ENCODE measurements around the gene ATG5.

Gene ATG5

DNA sequence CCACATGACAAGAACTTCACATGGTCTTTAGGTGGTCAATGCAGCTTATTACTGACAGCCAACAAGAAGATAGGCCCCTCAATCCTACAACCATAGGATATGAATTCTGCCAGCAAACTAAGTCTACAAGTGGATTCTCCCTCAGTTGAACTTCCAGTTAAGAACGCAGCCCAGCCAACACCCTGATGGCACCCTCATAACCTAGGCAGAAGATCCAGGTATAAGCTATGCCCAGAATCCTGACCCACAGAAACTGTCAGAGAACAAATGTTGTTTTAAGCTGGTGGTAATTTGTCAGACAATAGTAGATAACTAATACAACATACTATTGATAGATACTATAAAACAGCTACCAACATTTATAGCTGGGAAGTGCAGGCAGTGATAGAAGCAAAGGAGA lies 38.8 kb downstream of the ATG5 start:
- CTCF ChIA-PET, result interaction anchor here (1.0 to 4.4 kb wide), 3 partner anchors 14 to 73 kb away, joined by 3 to 26 read pairs (median 6); no protein-coding TSS in a partner anchor
- TF ChIP-seq, protein P1, sequence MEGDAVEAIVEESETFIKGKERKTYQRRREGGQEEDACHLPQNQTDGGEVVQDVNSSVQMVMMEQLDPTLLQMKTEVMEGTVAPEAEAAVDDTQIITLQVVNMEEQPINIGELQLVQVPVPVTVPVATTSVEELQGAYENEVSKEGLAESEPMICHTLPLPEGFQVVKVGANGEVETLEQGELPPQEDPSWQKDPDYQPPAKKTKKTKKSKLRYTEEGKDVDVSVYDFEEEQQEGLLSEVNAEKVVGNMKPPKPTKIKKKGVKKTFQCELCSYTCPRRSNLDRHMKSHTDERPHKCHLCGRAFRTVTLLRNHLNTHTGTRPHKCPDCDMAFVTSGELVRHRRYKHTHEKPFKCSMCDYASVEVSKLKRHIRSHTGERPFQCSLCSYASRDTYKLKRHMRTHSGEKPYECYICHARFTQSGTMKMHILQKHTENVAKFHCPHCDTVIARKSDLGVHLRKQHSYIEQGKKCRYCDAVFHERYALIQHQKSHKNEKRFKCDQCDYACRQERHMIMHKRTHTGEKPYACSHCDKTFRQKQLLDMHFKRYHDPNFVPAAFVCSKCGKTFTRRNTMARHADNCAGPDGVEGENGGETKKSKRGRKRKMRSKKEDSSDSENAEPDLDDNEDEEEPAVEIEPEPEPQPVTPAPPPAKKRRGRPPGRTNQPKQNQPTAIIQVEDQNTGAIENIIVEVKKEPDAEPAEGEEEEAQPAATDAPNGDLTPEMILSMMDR (IDR thresholded peaks at IDR 0.05; ENCODE audit: insufficient read depth, low read length, missing control alignments), result no peak
- no peak overlapping the region for H3K4me3 ChIP-seq (ENCODE audit: low read depth, low read length)
- DNase-seq (ENCODE audit: low read depth, low spot score), result no peak
- POLR2A ChIA-PET, result no interaction called here

DNA sequence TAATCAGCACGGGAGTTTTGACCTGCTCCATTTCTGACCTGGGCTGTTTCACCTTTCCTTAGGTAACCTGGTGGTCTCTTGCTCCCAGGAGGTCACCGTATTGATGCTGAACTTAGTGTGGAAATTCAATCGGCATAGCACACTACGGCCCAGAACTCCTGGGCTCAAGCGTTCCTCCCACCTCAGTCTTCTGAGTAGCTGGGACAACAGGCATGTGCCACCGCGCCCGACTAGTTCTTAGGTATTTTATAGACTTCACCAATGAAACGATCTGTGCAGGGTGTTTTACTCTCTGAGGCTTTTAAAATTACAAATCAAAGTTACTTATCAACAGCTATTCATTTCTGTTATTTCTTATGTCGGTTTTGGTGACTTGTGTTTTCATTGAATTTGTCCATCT lies 42.1 kb downstream of the ATG5 start:
- TF ChIP-seq, protein P1 (IDR thresholded peaks at IDR 0.05; ENCODE audit: insufficient read depth, low read length, missing control alignments), result no peak
- ChIA-PET CTCF (interaction anchor here (0.6 to 2.5 kb wide), 4 partner anchors 18 to 852 kb away, joined by 3 to 14 read pairs (median 4); no protein-coding TSS in a partner anchor), POLR2A (no interaction called here)
- DNase-seq (ENCODE audit: low read depth, low spot score), result no peak
- no peak overlapping the region for H3K4me3 ChIP-seq (ENCODE audit: low read depth, low read length)

DNA sequence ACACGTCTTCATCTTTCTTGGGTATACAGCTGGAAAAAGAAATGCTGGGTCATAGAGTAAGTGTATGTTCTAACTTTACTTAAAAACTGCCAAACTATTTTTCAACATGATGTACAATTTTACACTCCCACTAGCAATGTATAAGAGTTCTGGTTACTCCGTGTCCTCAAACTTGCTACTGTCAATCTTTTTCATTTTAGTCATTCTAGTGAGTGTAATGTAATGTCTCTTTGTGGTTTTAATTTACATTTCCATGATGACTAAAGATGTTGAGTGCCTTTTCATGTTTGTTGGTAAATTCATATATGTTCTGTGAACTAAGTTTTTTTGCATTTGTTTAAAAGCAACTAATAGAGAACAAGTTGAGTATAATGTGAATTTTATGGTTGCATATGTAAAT lies 43.9 kb downstream of the ATG5 start:
- ChIA-PET CTCF (interaction anchor here (1.3 kb wide), 1 partner anchor 59 kb away, joined by 4 read pairs; no protein-coding TSS in a partner anchor), POLR2A (no interaction called here)
- TF ChIP-seq, protein P1 (IDR thresholded peaks at IDR 0.05; ENCODE audit: insufficient read depth, low read length, missing control alignments), result no peak

DNA sequence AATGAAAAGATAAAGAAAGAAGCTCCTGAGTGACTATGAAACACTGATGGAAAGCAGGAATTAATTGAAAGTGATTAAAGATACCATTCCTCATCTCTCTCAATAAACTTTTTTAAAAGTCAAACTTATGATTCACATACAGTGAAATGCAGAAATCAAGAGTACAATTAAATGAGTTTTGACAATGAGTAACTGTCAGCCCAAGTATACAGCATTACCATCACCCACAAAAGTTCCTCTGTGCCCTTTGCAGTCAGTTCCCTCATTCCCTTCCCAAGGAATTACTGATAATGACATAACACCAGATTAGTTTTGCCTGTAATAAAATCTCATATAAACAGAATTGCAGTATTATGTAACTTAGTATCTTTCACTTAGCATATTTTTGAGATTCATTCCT lies 44.5 kb downstream of the ATG5 start:
- DNase-seq (ENCODE audit: low read depth, low spot score), result no peak
- H3K4me3 ChIP-seq (ENCODE audit: low read depth, low read length), result no peak overlapping the region
- POLR2A ChIA-PET, result no interaction called here
- CTCF ChIA-PET, result interaction anchor here (1.3 to 3.1 kb wide), 3 partner anchors 20 to 851 kb away, joined by 4 to 15 read pairs (median 4); no protein-coding TSS in a partner anchor
- TF ChIP-seq, protein P1 (IDR thresholded peaks at IDR 0.05; ENCODE audit: insufficient read depth, low read length, missing control alignments), result no peak

More for the DNA sequence above, 43.9 kb downstream of the ATG5 start:
- no peak overlapping the region for H3K4me3 ChIP-seq (ENCODE audit: low read depth, low read length)
- no peak for DNase-seq (ENCODE audit: low read depth, low spot score)

DNA sequence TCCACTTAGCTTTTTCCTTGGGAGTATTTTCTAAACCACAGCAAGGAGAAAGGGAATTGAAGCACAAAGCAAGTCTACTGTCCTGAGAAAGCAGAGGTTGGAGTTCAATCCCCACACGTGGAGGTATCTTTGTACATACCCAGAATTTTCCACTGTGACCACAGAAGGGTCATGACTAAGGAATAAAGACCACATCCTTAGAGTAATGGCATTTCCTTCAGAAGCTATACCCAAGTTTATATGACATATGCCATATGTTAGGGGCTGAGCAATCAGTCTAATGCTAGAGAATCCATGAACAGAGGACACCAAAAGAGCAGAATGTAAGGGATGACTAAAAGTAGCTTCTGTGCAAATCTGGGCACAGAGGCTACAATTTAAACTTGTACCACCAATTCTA lies 46.4 kb downstream of the ATG5 start:
- TF ChIP-seq, protein P1 (IDR thresholded peaks at IDR 0.05; ENCODE audit: insufficient read depth, low read length, missing control alignments), result no peak
- no peak overlapping the region for H3K4me3 ChIP-seq (ENCODE audit: low read depth, low read length)
- CTCF ChIA-PET, result interaction anchor here (0.7 to 3.1 kb wide), 7 partner anchors 10 to 189 kb away, joined by 3 to 15 read pairs (median 3); no protein-coding TSS in a partner anchor
- POLR2A ChIA-PET, result no interaction called here
- DNase-seq (ENCODE audit: low read depth, low spot score), result no peak

DNA sequence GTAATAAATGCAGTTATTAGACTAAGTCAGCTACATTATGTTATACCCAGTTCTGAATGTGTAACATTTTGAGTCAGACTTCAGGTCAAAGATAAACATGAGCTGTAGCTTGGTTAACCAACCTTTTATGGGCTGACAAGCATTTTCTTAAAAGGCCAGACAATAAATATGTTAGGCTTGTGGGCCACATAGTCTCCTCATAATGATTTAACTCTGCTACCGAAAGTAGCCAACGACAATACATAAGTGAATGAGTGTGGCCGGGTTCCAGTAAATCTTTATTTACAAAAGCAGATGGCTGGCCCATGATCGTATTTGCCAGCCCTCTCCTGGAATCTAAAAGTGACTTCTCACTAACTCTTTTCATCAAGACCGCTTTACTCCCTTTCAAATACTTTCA lies 49.9 kb downstream of the ATG5 start:
- ChIA-PET CTCF (interaction anchor here (1.1 to 1.3 kb wide), 3 partner anchors 20 to 186 kb away, joined by 3 read pairs; no protein-coding TSS in a partner anchor), POLR2A (no interaction called here)
- no peak overlapping the region for H3K4me3 ChIP-seq (ENCODE audit: low read depth, low read length)
- TF ChIP-seq, protein P1 (IDR thresholded peaks at IDR 0.05; ENCODE audit: insufficient read depth, low read length, missing control alignments), result no peak
- DNase-seq (ENCODE audit: low read depth, low spot score), result no peak

Data from AG04449 (cell line).